Middle frontal gyrus (tissue), 1 donor: ENCODE data around the gene ATP10A.

ENCODE experiments used
- DNase-seq: peaks from one replicate; pipeline ENCODE4 v3.0.0-alpha.2; 2015; ENCODE audit warnings: low spot score; ENCODE audit errors: extremely low spot score

The ATP10A gene

GRCh38 chr15:25724899-25725298 is 138.2 kb downstream of the ATP10A start:
- DNase-seq: no peak

- DNase-seq: no peak
These were observed 141.5 kb downstream of the ATP10A start for GRCh38 chr15:25721605-25721955.

GRCh38 chr15:25719101-25719985 is 143.8 kb downstream of the ATP10A start:
- DNase-seq: no peak

DNA sequence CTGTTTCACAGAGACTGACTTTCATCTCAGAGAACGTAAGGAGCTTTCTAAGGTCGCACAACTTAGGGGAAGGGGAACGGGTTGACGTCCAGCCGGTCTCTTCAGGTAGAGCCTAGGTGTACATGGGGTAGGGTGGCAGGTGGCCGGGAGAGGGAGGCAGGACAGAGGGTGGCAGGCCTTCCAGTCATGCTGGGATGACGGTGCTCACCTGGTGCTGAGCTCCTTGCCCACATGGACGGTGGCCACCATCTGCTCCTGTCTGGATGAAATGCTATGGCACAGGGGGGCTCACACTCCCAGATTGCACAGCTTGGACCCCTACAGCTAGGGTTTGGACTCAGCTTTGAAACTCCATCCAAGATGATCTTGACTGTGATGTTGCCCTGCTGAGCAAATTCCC is 144.5 kb downstream of the ATP10A start:
- no peak for DNase-seq

DNA sequence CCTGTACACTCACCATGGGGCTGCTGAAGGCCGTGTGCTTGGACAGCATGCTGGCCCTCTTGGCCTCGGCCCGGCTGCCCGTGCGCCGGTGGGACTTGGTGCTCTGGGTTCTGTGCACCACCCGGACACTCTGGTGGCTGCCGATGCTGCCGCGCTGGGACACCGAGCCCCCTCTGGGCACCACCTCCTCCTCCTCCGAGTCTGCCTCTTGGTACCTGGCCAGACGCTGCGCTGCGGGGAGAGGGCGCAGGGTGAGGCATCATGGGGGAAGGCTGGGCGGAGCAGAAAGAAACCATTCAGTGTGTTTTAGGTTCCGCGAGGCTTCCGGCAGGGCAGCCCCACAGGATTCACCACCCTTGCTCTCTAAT is 145.0 kb downstream of the ATP10A start:
- no peak for DNase-seq

GRCh38 chr15:25717457-25718168 is 145.5 kb downstream of the ATP10A start:
- DNase-seq: no peak

GRCh38 chr15:25717127-25717456 is 146.0 kb downstream of the ATP10A start:
- no peak for DNase-seq

DNA sequence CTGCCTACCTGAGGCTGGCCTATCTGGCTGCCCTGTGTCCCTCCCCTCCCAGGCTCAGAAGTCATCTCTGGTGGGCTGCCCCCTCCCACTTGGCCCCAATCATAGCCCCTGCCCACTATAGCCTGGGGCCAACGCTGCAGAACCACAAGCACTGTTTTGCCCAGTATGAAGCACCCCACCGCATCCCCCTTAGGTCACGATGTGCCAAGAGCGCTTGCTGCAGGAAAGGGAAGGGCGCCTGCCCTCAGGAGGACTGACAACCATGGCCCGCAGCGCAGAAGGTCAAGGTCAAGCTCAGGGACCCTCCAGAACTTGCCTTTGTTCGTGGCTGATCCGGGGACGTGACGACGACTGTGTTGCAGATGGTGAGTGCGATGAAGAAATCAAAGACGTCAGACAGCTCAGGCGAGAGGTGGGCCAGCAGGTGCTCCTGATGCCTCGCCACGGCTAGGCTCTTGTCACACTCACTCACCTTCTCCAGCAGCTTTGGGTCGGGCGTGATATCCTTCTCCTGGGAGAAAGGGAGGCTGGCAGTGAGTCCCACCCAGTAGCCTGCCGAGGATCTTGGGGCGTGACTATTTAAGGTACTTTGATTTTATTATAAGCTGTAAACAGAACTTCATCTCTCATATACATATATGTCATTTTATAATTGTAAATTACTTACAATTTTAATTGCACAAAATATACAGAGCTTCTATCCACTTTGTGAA is 146.6 kb downstream of the ATP10A start:
- DNase-seq: no peak

DNA sequence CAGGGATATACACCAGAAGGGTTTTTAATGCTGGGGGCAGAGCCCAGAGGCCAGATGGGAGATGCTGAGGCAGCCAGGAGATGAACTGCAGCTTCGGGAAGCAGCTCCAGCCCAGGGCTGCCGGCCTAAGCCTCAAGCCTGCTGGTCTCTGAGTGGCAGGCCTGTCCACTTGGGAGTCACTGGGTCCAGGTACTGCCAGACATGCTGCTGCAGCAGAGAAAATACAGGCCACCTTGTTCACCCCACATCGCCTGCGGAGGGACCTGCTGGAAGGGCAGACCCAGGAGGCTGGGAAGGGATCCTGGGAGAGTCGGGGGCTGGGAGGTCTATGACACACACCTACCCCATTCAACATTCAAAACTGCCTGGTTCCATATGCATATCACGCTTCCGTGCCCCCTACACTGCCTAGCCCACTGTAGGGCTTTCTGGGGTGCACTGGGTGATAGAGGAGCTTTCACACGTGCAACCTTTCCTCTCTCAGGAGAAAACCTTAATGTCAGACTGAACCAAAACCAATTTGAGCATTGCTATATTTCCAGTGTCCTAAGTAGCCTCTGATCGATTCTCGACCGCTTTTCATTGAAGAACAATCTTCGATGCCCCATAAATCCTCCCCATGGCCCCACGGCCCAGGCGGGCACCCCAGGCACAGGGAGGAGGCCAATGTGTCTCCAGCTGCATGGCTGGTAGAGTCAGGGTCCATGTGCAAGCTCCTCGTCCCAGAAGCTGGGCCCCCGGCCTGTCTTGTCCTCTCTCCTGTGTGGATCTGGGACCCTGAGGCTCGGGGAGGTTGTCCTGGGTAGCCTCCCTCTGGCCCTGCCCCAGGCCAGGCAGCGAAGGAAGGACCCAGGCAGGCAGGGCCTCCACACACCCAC is 147.4 kb downstream of the ATP10A start:
- DNase-seq: no peak

DNA sequence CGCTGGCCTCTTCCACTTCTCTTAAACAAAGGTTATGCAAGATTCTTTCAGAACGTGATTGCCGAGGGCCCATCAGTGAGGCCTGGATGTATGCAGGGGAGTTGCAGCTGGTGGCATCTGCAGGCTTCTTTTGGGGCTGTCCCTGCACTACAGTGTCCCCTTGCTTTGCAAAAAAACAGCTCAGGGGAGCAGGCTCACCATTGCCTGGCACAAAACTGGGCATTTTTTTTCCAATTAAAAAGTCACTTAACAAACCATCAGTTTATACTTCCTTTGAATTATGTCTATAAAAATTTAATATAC is 148.6 kb downstream of the ATP10A start:
- no peak for DNase-seq

GRCh38 chr15:25713736-25714537 is 149.2 kb downstream of the ATP10A start:
- DNase-seq: no peak

GRCh38 chr15:25712961-25713355 is 150.2 kb downstream of the ATP10A start:
- DNase-seq: no peak

DNA sequence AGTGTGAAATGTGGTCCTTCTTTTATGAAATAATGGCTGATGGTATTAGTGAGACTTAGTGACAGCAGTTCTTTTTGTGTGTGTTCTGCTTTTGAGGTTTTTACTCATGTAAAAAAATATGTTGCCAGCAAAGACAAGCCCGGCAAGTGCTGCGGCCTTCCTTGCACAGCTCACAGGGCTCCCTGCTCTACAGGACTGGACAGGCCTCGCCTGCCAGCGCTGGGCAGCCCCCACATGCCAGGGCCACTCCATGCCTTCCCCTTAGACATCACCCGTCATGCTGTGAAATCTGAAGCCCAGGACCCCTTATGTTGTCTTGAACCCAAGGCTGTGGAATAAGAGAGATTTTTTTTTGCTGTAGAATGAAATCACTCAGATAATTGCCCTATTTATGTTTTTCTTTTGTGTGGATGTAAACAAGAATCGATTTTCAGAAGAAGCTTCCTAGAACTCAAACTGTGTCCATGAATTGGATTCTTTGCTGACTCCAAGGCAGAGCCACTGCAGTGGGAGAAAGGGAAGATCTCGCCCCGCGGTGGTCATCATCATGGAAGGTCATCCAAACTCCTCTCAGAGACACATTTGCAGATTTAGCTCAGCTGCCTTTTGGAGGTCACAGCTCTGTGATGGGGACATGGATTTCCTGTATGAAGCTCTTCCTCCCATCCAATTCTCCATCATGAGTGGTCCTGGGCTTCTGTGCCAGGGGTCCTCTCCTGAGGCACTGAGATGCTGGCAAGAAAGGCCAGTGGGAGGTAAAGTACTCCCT is 150.8 kb downstream of the ATP10A start:
- no peak for DNase-seq

DNA sequence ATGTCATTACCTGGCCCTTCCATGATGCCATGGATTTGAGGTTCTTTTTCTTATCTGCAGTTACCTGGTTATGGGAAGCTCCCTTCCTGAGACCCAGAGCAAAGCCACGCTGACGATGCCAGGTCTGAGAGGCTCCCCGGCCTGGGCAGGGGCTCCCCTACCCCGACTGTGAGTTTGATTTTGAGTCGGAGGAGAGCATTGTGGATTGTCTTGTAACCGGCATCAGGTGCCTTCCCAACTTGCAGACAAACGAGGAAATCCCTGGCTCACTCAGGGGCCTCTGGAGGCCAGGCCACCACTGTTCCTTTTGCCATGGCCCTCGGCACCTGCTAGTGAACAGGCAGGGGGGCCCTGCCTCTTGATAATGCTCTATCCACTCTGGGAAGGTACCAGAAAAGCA is 151.4 kb downstream of the ATP10A start:
- DNase-seq: no peak

DNA sequence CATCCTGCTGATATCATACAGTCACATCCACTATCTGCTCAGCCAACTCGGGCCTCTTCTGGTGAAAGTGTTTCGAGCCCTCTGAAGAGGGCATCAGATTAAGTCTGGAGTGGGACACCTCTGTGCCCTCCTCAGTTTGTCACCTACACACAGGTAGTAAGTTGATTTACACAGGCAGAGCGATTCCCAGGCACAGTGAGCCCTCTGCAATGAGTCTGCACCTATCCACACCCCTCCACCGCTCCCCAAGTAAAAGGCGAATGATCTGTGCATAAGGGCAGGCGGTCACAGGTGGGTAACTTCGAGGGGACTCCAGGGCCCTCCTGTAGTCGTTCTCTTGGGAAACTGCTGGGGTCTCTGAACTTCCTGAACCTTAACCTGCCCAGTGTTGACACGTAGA is 152.0 kb downstream of the ATP10A start:
- DNase-seq: no peak

DNA sequence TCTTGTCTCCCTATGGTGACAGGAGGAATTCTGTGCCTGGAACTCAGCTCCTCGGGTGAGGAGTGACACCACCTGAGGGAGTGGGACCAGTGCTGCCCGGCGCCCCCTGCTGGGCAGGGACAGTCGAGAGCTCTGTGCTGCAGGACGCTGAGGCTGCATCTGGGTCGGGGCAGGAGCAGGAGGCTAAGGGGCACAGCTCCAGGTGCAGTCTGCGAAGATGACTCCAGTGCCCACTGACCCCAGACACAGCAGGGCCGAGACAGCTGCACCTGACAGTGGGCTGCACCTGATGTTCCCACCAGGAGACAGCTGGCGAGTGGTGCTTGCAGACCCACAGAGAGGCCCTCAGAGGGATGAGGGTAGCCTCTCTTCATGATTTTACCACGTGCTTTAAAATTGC is 152.9 kb downstream of the ATP10A start:
- no peak for DNase-seq

- no peak for DNase-seq
These were observed 153.5 kb downstream of the ATP10A start for GRCh38 chr15:25709437-25710159.

DNA sequence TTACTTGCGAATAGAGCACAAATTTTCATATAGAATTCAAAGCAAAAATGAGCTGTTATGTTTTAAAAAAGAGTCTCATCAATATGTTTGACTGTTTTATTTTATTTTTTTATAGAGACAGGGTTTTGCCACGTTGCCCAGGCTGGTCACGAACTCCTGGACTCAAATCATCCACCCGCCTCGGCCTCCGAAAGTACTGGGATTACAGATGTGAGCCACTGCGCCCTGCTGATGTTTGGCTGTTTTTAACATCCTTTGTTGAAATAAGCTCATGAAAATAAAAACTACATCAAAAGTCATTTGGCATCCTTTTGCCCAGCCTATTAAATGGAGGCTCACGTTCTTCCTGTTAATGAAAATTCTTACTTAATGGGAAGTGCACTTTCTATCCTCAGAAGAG is 154.7 kb downstream of the ATP10A start:
- DNase-seq: no peak

DNA sequence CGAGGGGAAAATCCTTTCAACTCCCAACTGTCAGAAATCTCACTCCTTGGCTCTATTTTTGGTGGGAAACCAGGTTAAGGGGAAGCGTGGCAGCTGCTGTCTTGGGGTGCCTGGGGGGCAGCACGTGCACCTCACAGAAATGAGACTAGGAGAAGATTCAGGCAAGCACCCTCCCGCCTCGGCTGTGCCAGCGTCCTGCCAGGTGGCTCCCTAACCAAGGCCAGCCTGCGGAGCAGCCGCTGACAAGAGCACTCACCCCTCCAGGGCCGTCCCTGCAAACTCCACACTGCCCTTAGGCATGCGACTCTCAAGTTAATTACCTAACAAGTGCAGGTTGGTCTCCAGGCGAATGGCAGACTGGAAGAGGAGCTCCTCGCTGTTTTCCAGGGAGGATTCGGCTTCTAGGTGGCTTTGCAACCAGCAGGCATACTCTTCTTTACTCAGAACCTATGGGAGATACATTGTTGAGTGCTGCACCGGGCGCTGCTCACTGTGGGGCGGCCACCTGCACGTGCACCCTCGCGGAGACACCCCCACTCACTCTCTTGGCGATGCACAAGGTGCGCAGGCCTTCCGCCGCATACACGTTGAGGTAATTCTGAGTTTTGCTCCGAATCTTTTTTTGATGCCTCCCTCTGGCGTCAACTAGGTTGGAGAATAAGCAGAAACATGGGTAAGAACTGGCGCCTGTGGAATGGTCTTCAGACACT is 155.3 kb downstream of the ATP10A start:
- no peak for DNase-seq
